Panc1 (cell line): ENCODE results near the gene MYO1H. TPM values are rescaled to one million over a fixed set of nuclear protein-coding genes. Genes with fewer than 3 reads are reported as not detected.

ENCODE experiments used
- ATAC-seq: fragments of 200-7000 bp; cut with Tn5 transposase; 2 replicates; pipeline ENCODE4 v1.9.1; 2020; ENCODE audit warnings: mild to moderate bottlenecking, moderate library complexity
- BruUV-seq: library from RNA; stranded (reverse); fragments of 400-500 nt; replicated peaks from 2 replicates; lab custom pipeline; 2021; lab: Mats Ljungman, UMichigan
- CTCF ChIA-PET: fragments of 300-600 bp; sonication (Branson Sonifier 250); formaldehyde crosslinking; loops from one replicate; lab custom pipeline; 2022; ENCODE audit warnings: antibody characterized with exemption; lab: Charles Lee
- POLR2A ChIA-PET: fragments of 300-600 bp; sonication (Branson Sonifier 250); formaldehyde crosslinking; loops from one replicate; lab custom pipeline; 2022; ENCODE audit warnings: antibody characterized with exemption; lab: Charles Lee
- DNase-seq: peaks from one replicate; pipeline ENCODE4 v3.0.0-alpha.2; 2010; ENCODE audit warnings: low read depth, low spot score
- H3K27ac ChIP-seq: 2 replicates; pipeline ENCODE4 v1.5.1; 2011; ENCODE audit warnings: mild to moderate bottlenecking, low read length, inconsistent platforms
- H3K27me3 ChIP-seq: fragments of 200-500 bp; sonication (Bioruptor generic); 2 replicates; pipeline ENCODE4 v1.6.0; 2014; ENCODE audit warnings: low read length, inconsistent platforms; ENCODE audit not compliant: control insufficient read depth, insufficient read depth
- H3K36me3 ChIP-seq: fragments of 200-500 bp; sonication (Bioruptor generic); 2 replicates; pipeline ENCODE4 v1.5.1; 2014; ENCODE audit warnings: inconsistent platforms, mild to moderate bottlenecking, low read length, moderate library complexity; ENCODE audit not compliant: control insufficient read depth, insufficient read depth
- H3K4me1 ChIP-seq: 2 replicates; pipeline ENCODE4 v1.5.1; 2011; ENCODE audit warnings: inconsistent platforms, mild to moderate bottlenecking, low read length, moderate library complexity; ENCODE audit not compliant: control insufficient read depth, insufficient read depth
- H3K4me3 ChIP-seq, 2 experiments: 2 replicates each; pipeline ENCODE4 v1.5.1; 2011 to 2012; ENCODE audit warnings: low read depth in 2 of 2, low read length in 2 of 2, mild to moderate bottlenecking in 2 of 2, inconsistent platforms in 1 of 2, moderate library complexity in 1 of 2
- H3K9me3 ChIP-seq: fragments of 200-500 bp; sonication (Bioruptor generic); 2 replicates; pipeline ENCODE4 v1.5.1; 2014; ENCODE audit warnings: low read depth, mild to moderate bottlenecking, inconsistent platforms, low read length, moderate library complexity; ENCODE audit not compliant: control insufficient read depth, insufficient read depth
- CTCF ChIP-seq: fragments of 450-650 bp; IDR thresholded peaks from 2 replicates; pipeline ENCODE4 v1.5.1; 2017; ENCODE audit warnings: mild to moderate bottlenecking
- POLR2AphosphoS5 ChIP-seq: IDR thresholded peaks from 2 replicates; pipeline ENCODE4 v1.6.1; 2012; ENCODE audit warnings: mild to moderate bottlenecking, low read depth, low read length, moderate library complexity
- REST ChIP-seq, 2 experiments: IDR thresholded peaks; 2 replicates each; pipeline ENCODE4 v1.6.1; 2011 to 2012; ENCODE audit warnings: low read depth in 2 of 2, control low read depth in 1 of 2, low read length in 1 of 2, mild to moderate bottlenecking in 1 of 2, moderate library complexity in 1 of 2; ENCODE audit not compliant: insufficient read depth in 1 of 2
- SIN3A ChIP-seq: IDR thresholded peaks from 2 replicates; pipeline ENCODE4 v1.6.1; 2012; ENCODE audit warnings: low read depth, mild to moderate bottlenecking, low read length, moderate library complexity, borderline replicate concordance; ENCODE audit not compliant: insufficient read depth
- TCF7L2 ChIP-seq: IDR thresholded peaks from 2 replicates; pipeline ENCODE4 v1.6.1; 2011; ENCODE audit warnings: mild to moderate bottlenecking, low read depth, low read length, inconsistent platforms
- in situ Hi-C: cut with HindIII; loops from 2 replicates; pipeline ENCODE4 v1.10.0; 2016; ENCODE audit warnings: low sequenced_read_pairs, low pct_unique_long_range_greater_than_20kb
- intact Hi-C: fragments of 100-400 bp; cut with micrococcal nuclease; formaldehyde crosslinking; loops from one replicate; pipeline ENCODE4 v1.10.0; 2022; ENCODE audit not compliant: unreplicated experiment
- total RNA-seq: library from RNA; stranded (reverse); gene quantifications from one replicate; pipeline ENCODE4 v1.2.1, GENCODE V29; 2021; ENCODE audit not compliant: unreplicated experiment

The MYO1H gene
- total RNA-seq, 1 experiment from 2014 or later: not detected

- Histone ChIP-seq H3K27me3 (peaks cover 17% of the 10 kb centered on the region), H3K4me3 (peak overlapping the region; percentile 1 to 21; a peak in 3 of 4 replicates), H3K4me1 (no peaks in the 10 kb centered on the region), H3K27ac (no peak overlapping the region), H3K9me3 (no peaks in the 10 kb centered on the region), H3K36me3 (no peaks in the 10 kb centered on the region)
- ATAC-seq (no peak), DNase-seq (no peak)
- ChIA-PET CTCF (no interaction called here), POLR2A (no interaction called here)
- intact Hi-C loops (no loop called here), in situ Hi-C loops (no loop called here)
- no peak for TF ChIP-seq SIN3A
- no peak for TF ChIP-seq POLR2AphosphoS5
- TF ChIP-seq TCF7L2: no peak
- no peak for TF ChIP-seq REST (IDR thresholded peaks at IDR 0.05; ENCODE audit: insufficient read depth in 1 of 2, low read depth in 2 of 2, low read length in 1 of 2)
- TF ChIP-seq CTCF: no peak
- no TSS peak for BruUV-seq
Measured at GRCh38 chr12:109358154-109358869, 10.6 kb downstream of the MYO1H start.

- Histone ChIP-seq H3K9me3 (no peaks in the 10 kb centered on the region), H3K36me3 (no peaks in the 10 kb centered on the region), H3K27me3 (peaks cover 15% of the 10 kb centered on the region), H3K4me3 (no peak overlapping the region), H3K4me1 (no peaks in the 10 kb centered on the region), H3K27ac (no peak overlapping the region)
- DNase-seq: no peak
- POLR2A ChIA-PET: no interaction called here
- no peak for ATAC-seq
- CTCF ChIA-PET: no interaction called here
- BruUV-seq: no TSS peak
- in situ Hi-C loops: no loop called here
- intact Hi-C loops: no loop called here
- TF ChIP-seq REST (IDR thresholded peaks at IDR 0.05; ENCODE audit: insufficient read depth in 1 of 2, low read depth in 2 of 2, low read length in 1 of 2) (no peak), TCF7L2 (no peak), SIN3A (no peak), POLR2AphosphoS5 (no peak), CTCF (no peak)
Measured at GRCh38 chr12:109359131-109359690, 11.5 kb downstream of the MYO1H start.
